H1 (cell line): Measurements from ENCODE around the gene INTS15. TPM values are rescaled to one million over a fixed set of nuclear protein-coding genes. Genes with fewer than 3 reads are reported as not detected.

Experiments
- ATF2 ChIP-seq: IDR thresholded peaks from 2 replicates; pipeline ENCODE4 v1.6.1; 2012; ENCODE audit warnings: low read length, inconsistent platforms
- PHF8 ChIP-seq: fragments of 200-600 bp; sonication (generic); conservative IDR thresholded peaks from 2 replicates; pipeline ENCODE4 v1.7.1; 2012; ENCODE audit warnings: low read depth, mild to moderate bottlenecking, inconsistent platforms, low read length, moderate library complexity
- POU5F1 ChIP-seq: IDR thresholded peaks from 2 replicates; pipeline ENCODE4 v1.6.1; 2011; ENCODE audit warnings: low read depth, mild to moderate bottlenecking, low read length, moderate library complexity
- TAF7 ChIP-seq: optimal IDR thresholded peaks from 2 replicates; pipeline ENCODE3; 2011; ENCODE audit warnings: low read depth, mild to moderate bottlenecking, inconsistent platforms, low read length, moderate library complexity, borderline replicate concordance
- polyA plus RNA-seq, 7 experiments: library from polyadenylated mRNA; depleted of rRNA in 3 of 7; stranded (reverse) in 5 of 7; unstranded in 2 of 7; fragments of >200 nt in 5 of 7; fragments of 200-250 nt in 2 of 7; gene quantifications; 1 replicate in 5 of 7; 2 replicates in 1 of 7; 4 replicates in 1 of 7; pipeline versions ENCODE4 v1.2.1 to v1.2.3, GENCODE V29; 2011 to 2013; ENCODE audit warnings: missing spikeins in 2 of 7, mixed read lengths in 2 of 7
- total RNA-seq: library from RNA; stranded (reverse); fragmentation: NEBNext Ultra II Directional; extraction: Animal tissue kit (Norgen Biotek cat#: 25700); gene quantifications from 2 replicates; pipeline ENCODE4 v1.2.1, GENCODE V29; 2021

The INTS15 gene
- total and polyA plus RNA-seq, 2 of the 8 experiments (the other 6 are each of a cell fraction or from before 2014, with no cell fraction given) = 23.0 to 25.7 TPM

- TF ChIP-seq ATF2 = no peak
- no peak for TF ChIP-seq POU5F1
- TF ChIP-seq PHF8 = no peak
- no peak for TF ChIP-seq TAF7
Measured at GRCh38 chr7:6563936-6564770, 25.7 kb upstream of the INTS15 start (continued).
